B cell (primary cell): ENCODE results near the gene RASA3. TPM values are rescaled to one million over a fixed set of nuclear protein-coding genes. Genes with fewer than 3 reads are reported as not detected.

ENCODE experiments used
- ATAC-seq: fragments of 200-7000 bp; cut with Tn5 transposase; one replicate; pipeline ENCODE4 v1.10.0; 2021; ENCODE audit warnings: low read depth, mild to moderate bottlenecking, moderate number of reproducible peaks, moderate library complexity
- CTCF ChIA-PET: fragments of 350-600 bp; sonication (Branson Sonifier 250); formaldehyde crosslinking; loops from one replicate; lab custom pipeline; 2021; ENCODE audit warnings: antibody characterized with exemption, inconsistent platforms; lab: Charles Lee
- POLR2A ChIA-PET: fragments of 350-600 bp; sonication (Branson Sonifier 250); formaldehyde crosslinking; loops from one replicate; lab custom pipeline; 2021; ENCODE audit warnings: antibody characterized with exemption; lab: Charles Lee
- DNase-seq: peaks from one replicate; pipeline ENCODE4 v3.0.0; 2013
- H2AFZ ChIP-seq: 2 replicates; pipeline ENCODE4 v1.6.1; 2012; ENCODE audit warnings: mild to moderate bottlenecking, low read depth, low read length; ENCODE audit not compliant: insufficient read depth, poor library complexity, severe bottlenecking
- H3K27ac ChIP-seq, 2 donors: 1 replicate in 1 of 2; 2 replicates in 1 of 2; pipeline ENCODE4 v1.5.1; 2012 to 2013; ENCODE audit warnings: low read length in 2 of 2, mild to moderate bottlenecking in 2 of 2, moderate library complexity in 1 of 2
- H3K27me3 ChIP-seq, 4 experiments: fragments of 200-600 bp in 1 of 4; sonication (generic) in 1 of 4; replicated peaks in 1 of 4; 1 replicate in 2 of 4; 2 replicates in 2 of 4; pipeline versions ENCODE4 v1.6.1 to v1.7.0; 2013 to 2016; ENCODE audit warnings: low read length in 3 of 4, mild to moderate bottlenecking in 2 of 4, mixed read lengths in 1 of 4, moderate library complexity in 1 of 4; ENCODE audit not compliant: insufficient read depth in 4 of 4, control insufficient read depth in 3 of 4; ENCODE audit errors: control extremely low read depth in 1 of 4
- H3K36me3 ChIP-seq, 2 experiments: replicated peaks in 1 of 2; 1 replicate in 1 of 2; 2 replicates in 1 of 2; pipeline versions ENCODE4 v1.6.1 to v1.7.1; 2013; ENCODE audit warnings: low read length in 1 of 2; ENCODE audit not compliant: insufficient read depth in 2 of 2, control insufficient read depth in 1 of 2; ENCODE audit errors: control extremely low read depth in 1 of 2, extremely low read depth in 1 of 2
- H3K4me1 ChIP-seq, 2 donors: fragments of 200-600 bp in 1 of 2; sonication (generic) in 1 of 2; 1 replicate in 1 of 2; 2 replicates in 1 of 2; pipeline versions ENCODE4 v1.5.1 to v1.6.1; 2013 to 2017; ENCODE audit warnings: low read length in 2 of 2; ENCODE audit not compliant: control insufficient read depth in 2 of 2, insufficient read depth in 2 of 2
- H3K4me2 ChIP-seq: replicated peaks from 2 replicates; pipeline ENCODE3; 2012; ENCODE audit warnings: mild to moderate bottlenecking, low read depth, low read length; ENCODE audit not compliant: poor library complexity, severe bottlenecking
- H3K4me3 ChIP-seq, 5 experiments: fragments of 200-600 bp in 1 of 5; sonication (generic) in 1 of 5; 1 replicate in 3 of 5; 2 replicates in 2 of 5; pipeline versions ENCODE4 v1.5.1 to v1.7.0; 2011 to 2016; ENCODE audit warnings: low read length in 4 of 5, mild to moderate bottlenecking in 4 of 5, low read depth in 2 of 5, control low read depth in 1 of 5, moderate library complexity in 1 of 5; ENCODE audit not compliant: insufficient read depth in 1 of 5; ENCODE audit errors: control extremely low read depth in 1 of 5, extremely low read depth in 1 of 5
- H3K79me2 ChIP-seq: fragments of 200-600 bp; sonication (generic); one replicate; pipeline ENCODE4 v1.6.0; 2016; ENCODE audit warnings: low read length; ENCODE audit not compliant: control insufficient read depth, insufficient read depth
- H3K9ac ChIP-seq: fragments of 200-600 bp; sonication (generic); 2 replicates; pipeline ENCODE4 v1.6.1; 2017; ENCODE audit warnings: mild to moderate bottlenecking, low read length, moderate library complexity
- H3K9me3 ChIP-seq, 3 donors: one replicate each; pipeline versions ENCODE4 v1.6.1 to v1.7.1; 2013; ENCODE audit warnings: low read length in 2 of 3; ENCODE audit not compliant: control insufficient read depth in 2 of 3, insufficient read depth in 1 of 3; ENCODE audit errors: control extremely low read depth in 1 of 3
- H4K20me1 ChIP-seq: 2 replicates; pipeline ENCODE4 v1.6.0; 2012; ENCODE audit warnings: mild to moderate bottlenecking, low read length; ENCODE audit not compliant: insufficient read depth, control insufficient read depth, poor library complexity, severe bottlenecking
- H3K27ac Mint-ChIP-seq: one replicate; pipeline ENCODE4 v1.8.0; 2021; ENCODE audit warnings: mixed read lengths
- H3K27me3 Mint-ChIP-seq: one replicate; pipeline ENCODE4 v1.8.0; 2021; ENCODE audit warnings: mixed read lengths
- H3K4me1 Mint-ChIP-seq: one replicate; pipeline ENCODE4 v1.8.0; 2021; ENCODE audit warnings: mixed read lengths
- H3K4me3 Mint-ChIP-seq: one replicate; pipeline ENCODE4 v1.8.0; 2021; ENCODE audit warnings: mixed read lengths
- H3K9me3 Mint-ChIP-seq: one replicate; pipeline ENCODE4 v1.8.0; 2022; ENCODE audit warnings: mixed read lengths; ENCODE audit not compliant: insufficient read depth
- EZH2 ChIP-seq: IDR thresholded peaks from 2 replicates; pipeline ENCODE4 v1.6.1; 2012; ENCODE audit warnings: borderline replicate concordance, low read depth, mild to moderate bottlenecking, moderate library complexity, low read length; ENCODE audit not compliant: insufficient read depth, poor library complexity, severe bottlenecking
- WGBS: methylation state at CpG from one replicate; pipeline ENCODE4 v1.1.5; 2013; ENCODE audit warnings: missing lambda C conversion rate; ENCODE audit not compliant: insufficient coverage; 5-methylcytosine and 5-hydroxymethylcytosine counted together
- intact Hi-C: fragments of 100-400 bp; cut with micrococcal nuclease; formaldehyde crosslinking; loops from one replicate; pipeline ENCODE4 v1.10.0; 2022
- polyA plus RNA-seq: library from polyadenylated mRNA; depleted of rRNA; stranded (reverse); fragments of >200 nt; gene quantifications from 2 replicates; pipeline ENCODE4 v1.2.3, GENCODE V29; 2012
- total RNA-seq, 2 donors: library from RNA; stranded (reverse); fragments of 120-200 nt in 1 of 2; gene quantifications; 1 replicate in 1 of 2; 2 replicates in 1 of 2; pipeline versions ENCODE4 v1.2.3 to v1.2.4, GENCODE V29; 2013 to 2022
- TF ChIP-seq, protein P1 (sequence below): fragments of 200-600 bp; IDR thresholded peaks from one replicate; pipeline ENCODE4 v1.8.0; 2022; ENCODE audit warnings: antibody characterized with exemption, mild to moderate bottlenecking

Gene RASA3
- total and polyA plus RNA-seq, 2 donors (not counting 1 experiment from before 2014, with no cell fraction given) = 54.2 to 87.4 TPM

GRCh38 chr13:114164681-114165429, 32.4 kb upstream of the RASA3 start:
- no peaks in the 10 kb centered on the region for H3K9me3 ChIP-seq
- Mint-ChIP-seq H3K4me3 (no peak overlapping the region), H3K9me3 (no peaks in the 10 kb centered on the region), H3K27me3 (peaks cover 19% of the 10 kb centered on the region), H3K27ac (no peak overlapping the region), H3K4me1 (peaks cover 38% of the 10 kb centered on the region)
- no peaks in the 10 kb centered on the region for H4K20me1 ChIP-seq
- peaks cover 0 to 3% (median 0%) of the 10 kb centered on the region in 4 experiments for H3K27me3 ChIP-seq
- CTCF ChIA-PET = interaction anchor here (0.6 kb wide), 1 partner anchor 41 kb away, joined by 4 read pairs; no protein-coding TSS in a partner anchor
- ATAC-seq = no peak
- POLR2A ChIA-PET = no interaction called here
- no peak overlapping the region for H3K4me2 ChIP-seq
- intact Hi-C loops = no loop called here
- DNase-seq = no peak
- H3K9ac ChIP-seq = no peak overlapping the region
- TF ChIP-seq, protein P1, sequence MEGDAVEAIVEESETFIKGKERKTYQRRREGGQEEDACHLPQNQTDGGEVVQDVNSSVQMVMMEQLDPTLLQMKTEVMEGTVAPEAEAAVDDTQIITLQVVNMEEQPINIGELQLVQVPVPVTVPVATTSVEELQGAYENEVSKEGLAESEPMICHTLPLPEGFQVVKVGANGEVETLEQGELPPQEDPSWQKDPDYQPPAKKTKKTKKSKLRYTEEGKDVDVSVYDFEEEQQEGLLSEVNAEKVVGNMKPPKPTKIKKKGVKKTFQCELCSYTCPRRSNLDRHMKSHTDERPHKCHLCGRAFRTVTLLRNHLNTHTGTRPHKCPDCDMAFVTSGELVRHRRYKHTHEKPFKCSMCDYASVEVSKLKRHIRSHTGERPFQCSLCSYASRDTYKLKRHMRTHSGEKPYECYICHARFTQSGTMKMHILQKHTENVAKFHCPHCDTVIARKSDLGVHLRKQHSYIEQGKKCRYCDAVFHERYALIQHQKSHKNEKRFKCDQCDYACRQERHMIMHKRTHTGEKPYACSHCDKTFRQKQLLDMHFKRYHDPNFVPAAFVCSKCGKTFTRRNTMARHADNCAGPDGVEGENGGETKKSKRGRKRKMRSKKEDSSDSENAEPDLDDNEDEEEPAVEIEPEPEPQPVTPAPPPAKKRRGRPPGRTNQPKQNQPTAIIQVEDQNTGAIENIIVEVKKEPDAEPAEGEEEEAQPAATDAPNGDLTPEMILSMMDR = no peak
- no peak for TF ChIP-seq EZH2
- no peaks in the 10 kb centered on the region for H3K36me3 ChIP-seq
- no peaks in the 10 kb centered on the region for H3K79me2 ChIP-seq
- WGBS = 93% methylated on average over 22 of the region's 26 CpGs
- H3K27ac ChIP-seq = no peak overlapping the region
- H3K4me1 ChIP-seq = peaks cover 34 to 37% of the 10 kb centered on the region in 2 donors
- no peak overlapping the region for H2AFZ ChIP-seq
- H3K4me3 ChIP-seq = no peak overlapping the region

DNA sequence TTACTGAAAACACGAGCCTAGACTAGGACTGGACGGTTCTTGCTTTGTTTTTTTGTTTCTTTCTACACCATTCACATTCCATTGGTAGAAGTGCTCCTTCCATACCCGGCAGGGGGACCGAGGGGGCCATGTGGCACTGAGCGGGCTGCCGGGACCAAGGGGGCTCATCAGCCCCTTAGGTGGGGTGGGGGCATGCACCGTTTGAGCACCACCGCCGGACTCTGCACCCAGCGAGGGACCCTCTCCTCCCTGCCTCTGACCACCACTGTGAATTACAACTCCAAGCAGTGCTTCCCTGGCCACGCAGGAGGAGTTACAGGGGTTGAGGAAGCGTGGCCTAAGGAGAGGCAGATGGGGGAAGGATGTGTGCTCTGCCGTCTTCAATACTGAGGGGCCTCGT, 31.6 kb upstream of the RASA3 start:
- no peak overlapping the region for H2AFZ ChIP-seq
- H3K27ac Mint-ChIP-seq = no peak overlapping the region
- no peak overlapping the region for H3K27ac ChIP-seq
- no peak overlapping the region for H3K4me3 Mint-ChIP-seq
- intact Hi-C loops = no loop called here
- H3K36me3 ChIP-seq = no peaks in the 10 kb centered on the region
- H3K4me1 ChIP-seq = peaks cover 37% of the 10 kb centered on the region in 2 donors
- ChIA-PET CTCF (no interaction called here), POLR2A (no interaction called here)
- no peak overlapping the region for H3K4me2 ChIP-seq
- no peaks in the 10 kb centered on the region for H4K20me1 ChIP-seq
- no peaks in the 10 kb centered on the region for H3K79me2 ChIP-seq
- H3K27me3 Mint-ChIP-seq = peaks cover 16% of the 10 kb centered on the region
- no peaks in the 10 kb centered on the region for H3K9me3 ChIP-seq
- peaks cover 46% of the 10 kb centered on the region for H3K4me1 Mint-ChIP-seq
- no peak for DNase-seq
- peaks cover 0 to 3% (median 0%) of the 10 kb centered on the region in 4 experiments for H3K27me3 ChIP-seq
- no peak for ATAC-seq
- H3K4me3 ChIP-seq = no peak overlapping the region
- TF ChIP-seq EZH2 = no peak
- TF ChIP-seq, protein P1 = no peak
- WGBS = 94% methylated on average over 6 of the region's 14 CpGs
- H3K9ac ChIP-seq = no peak overlapping the region
- H3K9me3 Mint-ChIP-seq = peaks cover 3% of the 10 kb centered on the region
